RWPE1 (cell line): ENCODE results near the gene MSRB2.

Source experiments
- CTCF ChIA-PET: fragments of 350-600 bp; sonication (Branson Sonifier 250); formaldehyde crosslinking; extraction: SDS; loops from one replicate; lab custom pipeline; 2021; lab: Yijun Ruan, JAX
- POLR2A ChIA-PET: fragments of 400-600 bp; formaldehyde crosslinking; extraction: SDS; loops from one replicate; lab custom pipeline; 2020; ENCODE audit warnings: antibody characterized with exemption; ENCODE audit not compliant: low non-redundant PET; lab: Yijun Ruan, JAX
- DNase-seq: peaks from one replicate; pipeline ENCODE4 v3.0.0; 2012; ENCODE audit warnings: low spot score
- H3K27ac ChIP-seq: fragments of 450-650 bp; 2 replicates; pipeline ENCODE4 v1.5.1; 2017
- CTCF ChIP-seq: fragments of 450-650 bp; conservative IDR thresholded peaks from 2 replicates; pipeline ENCODE4 v1.5.1; 2017; ENCODE audit warnings: low read depth, mild to moderate bottlenecking

The MSRB2 gene

GRCh38 chr10:23095404-23095965 is at the start of gene MSRB2:
MSRB2 (plus strand) TSS chr10:23095579; CDS start chr10:23095609, 30 bp downstream.
- TF ChIP-seq CTCF = no peak
- ChIA-PET CTCF (no interaction called here), POLR2A (interaction anchor here (0.6 kb wide), 1 partner anchor 270 kb away, joined by 3 read pairs; no protein-coding TSS in a partner anchor)
- H3K27ac ChIP-seq = peak within 1 kb of the TSS; percentile 89
- peak; percentile 91 for DNase-seq

GRCh38 chr10:23046027-23046426 is 49.4 kb upstream of the MSRB2 start:
- H3K27ac ChIP-seq = no peak overlapping the region
- CTCF ChIA-PET = interaction anchor here (0.5 to 0.6 kb wide), 2 partner anchors 754 to 1080 kb away, joined by 5 read pairs; no protein-coding TSS in a partner anchor
- no peak for DNase-seq
- POLR2A ChIA-PET = no interaction called here
- no peak for TF ChIP-seq CTCF

- no peak for DNase-seq
- POLR2A ChIA-PET = no interaction called here
- H3K27ac ChIP-seq = no peak overlapping the region
- TF ChIP-seq CTCF = no peak
- CTCF ChIA-PET = no interaction called here
Observed at GRCh38 chr10:23047201-23048050, 48.0 kb upstream of the MSRB2 start.

- H3K27ac ChIP-seq = no peak overlapping the region
- DNase-seq = no peak
- TF ChIP-seq CTCF = no peak
- POLR2A ChIA-PET = no interaction called here
- CTCF ChIA-PET = interaction anchor here (0.6 kb wide), 1 partner anchor 474 kb away, joined by 4 read pairs; no protein-coding TSS in a partner anchor
Observed at GRCh38 chr10:23048191-23048590, 47.2 kb upstream of the MSRB2 start.

GRCh38 chr10:23051278-23051677 is 44.1 kb upstream of the MSRB2 start:
- ChIA-PET POLR2A (no interaction called here), CTCF (no interaction called here)
- H3K27ac ChIP-seq = no peak overlapping the region
- DNase-seq = no peak
- TF ChIP-seq CTCF = no peak

- no peak for TF ChIP-seq CTCF
- DNase-seq = no peak
- no peak overlapping the region for H3K27ac ChIP-seq
- ChIA-PET POLR2A (no interaction called here), CTCF (no interaction called here)
Observed at GRCh38 chr10:23051855-23052331, 43.5 kb upstream of the MSRB2 start.
